Stimulated activated CD8-positive, alpha-beta memory T cell treated with anti-CD3 and anti-CD28 coated beads, Interleukin-4, amount 100 ng/mL, for 1 hour (primary cell): ENCODE measurements around the gene FRMD4A.

Experiments
- DNase-seq, 2 donors: peaks; one replicate each; pipeline ENCODE4 v3.0.0-alpha.2; 2020; ENCODE audit warnings: low read depth in 2 of 2, low spot score in 1 of 2

FRMD4A gene

DNA sequence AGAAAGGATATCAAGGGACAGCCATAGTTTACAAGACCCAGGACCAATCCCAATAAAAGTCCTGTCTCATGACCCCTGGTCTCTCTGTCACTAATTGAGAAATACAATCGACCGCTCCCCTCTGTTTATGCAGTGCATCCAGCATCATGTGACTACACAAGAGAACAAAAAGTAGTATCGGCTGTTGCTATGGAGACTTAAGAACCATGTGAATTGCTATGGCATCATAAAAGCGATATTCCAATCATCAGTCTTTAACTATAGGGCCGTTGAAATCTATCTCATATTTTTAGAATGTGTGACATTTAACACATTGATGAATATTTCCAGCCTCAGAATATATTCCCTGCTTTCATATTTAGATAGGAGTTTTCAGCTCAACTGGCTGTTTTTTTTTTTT, 139.3 kb downstream of the FRMD4A start:
- DNase-seq, result no peak

DNA sequence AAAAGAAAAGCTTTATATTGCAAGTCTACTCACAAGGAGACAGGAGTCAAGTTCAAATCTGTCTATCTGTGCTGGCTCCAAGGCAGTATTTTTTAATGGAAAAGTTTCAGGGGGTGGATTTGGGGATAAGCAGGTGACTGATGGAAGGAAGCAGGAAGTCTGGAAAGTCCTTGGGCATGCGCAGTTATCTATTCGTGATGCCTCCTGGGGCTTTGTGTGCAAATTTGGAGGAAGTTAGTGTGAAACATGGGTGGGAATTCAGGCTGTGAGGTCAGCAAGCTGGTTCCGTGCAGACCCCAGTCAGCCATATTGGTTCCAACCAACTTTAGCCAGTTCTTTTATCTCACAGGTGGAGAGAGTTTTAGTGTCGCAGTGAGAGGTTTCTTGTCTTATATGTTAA, 140.0 kb downstream of the FRMD4A start:
- DNase-seq, result no peak

DNA sequence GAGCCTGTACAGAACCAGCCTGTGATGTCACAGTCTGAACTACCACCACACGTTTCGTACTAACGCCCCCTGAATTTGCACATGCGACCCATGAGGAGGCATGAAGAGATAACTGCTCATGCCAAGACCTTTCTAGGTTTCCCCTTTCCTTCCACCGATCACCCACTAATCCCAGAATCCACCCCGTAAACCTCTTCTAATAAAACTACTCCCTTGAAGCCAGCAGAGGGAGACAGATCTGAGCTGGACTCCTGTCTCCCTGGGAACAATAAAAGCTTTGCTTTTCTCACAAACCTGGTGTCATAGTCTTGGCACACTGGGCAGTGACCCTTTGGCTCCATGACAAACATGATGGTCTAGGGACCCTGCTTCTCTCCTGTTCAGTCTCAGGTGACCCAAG, 144.5 kb downstream of the FRMD4A start:
- no peak for DNase-seq

DNA sequence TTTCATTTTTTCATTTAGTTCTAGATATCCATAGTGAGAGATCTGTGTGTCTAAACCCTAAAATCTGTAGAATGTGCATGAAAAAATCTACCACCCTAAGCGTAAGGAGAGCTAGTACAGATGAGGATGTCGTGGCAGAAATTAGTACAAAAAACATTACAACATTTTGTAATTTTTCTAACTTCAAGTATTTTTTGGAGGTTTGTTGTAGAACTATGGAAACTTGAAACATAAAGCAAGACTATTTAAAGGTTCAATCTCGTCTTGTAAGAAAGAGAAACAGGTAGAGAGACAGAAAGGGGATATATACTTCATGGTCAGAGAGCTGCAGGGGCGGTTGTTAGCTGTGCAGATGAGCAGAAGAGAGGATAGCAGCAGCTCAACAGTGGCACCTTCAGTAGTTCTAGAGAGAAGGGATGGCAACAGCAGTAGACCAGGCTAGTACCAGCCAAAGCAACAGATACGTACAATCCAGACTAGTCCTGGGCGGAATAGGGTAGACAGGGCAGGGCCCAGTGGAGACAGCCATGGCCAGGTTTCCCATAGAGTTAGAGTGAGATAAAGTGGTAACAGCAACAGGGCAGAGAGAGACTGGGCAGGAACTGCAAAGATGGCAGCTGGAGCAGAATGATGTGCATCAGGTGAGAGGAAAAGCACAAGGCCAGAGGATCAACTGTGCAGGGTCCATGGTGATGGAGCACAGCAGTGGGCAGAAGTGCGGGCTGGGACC, 145.2 kb downstream of the FRMD4A start:
- no peak for DNase-seq

DNA sequence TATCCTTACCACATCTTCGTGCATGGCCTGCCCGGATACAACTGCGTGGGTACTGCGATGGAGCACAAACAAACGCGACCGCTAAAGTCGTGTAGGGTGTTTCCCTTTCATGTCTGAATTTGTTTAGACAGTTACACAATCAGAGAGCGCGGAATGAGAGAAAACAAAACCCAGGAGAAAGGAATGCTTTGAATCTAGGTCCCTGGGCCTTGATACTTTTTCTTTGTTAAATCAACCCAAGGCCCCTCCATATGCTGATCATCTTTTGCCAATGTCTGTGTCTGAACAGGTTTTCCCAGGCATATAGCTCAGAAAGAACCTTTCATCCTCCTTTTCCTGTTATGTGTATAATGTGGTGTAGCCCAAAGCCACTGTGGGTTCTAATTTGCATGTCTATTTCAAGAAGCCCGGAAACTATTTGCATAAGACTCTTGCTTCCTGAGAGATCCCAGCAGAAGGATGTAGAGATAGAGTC, 145.8 kb downstream of the FRMD4A start:
- DNase-seq, result no peak

DNA sequence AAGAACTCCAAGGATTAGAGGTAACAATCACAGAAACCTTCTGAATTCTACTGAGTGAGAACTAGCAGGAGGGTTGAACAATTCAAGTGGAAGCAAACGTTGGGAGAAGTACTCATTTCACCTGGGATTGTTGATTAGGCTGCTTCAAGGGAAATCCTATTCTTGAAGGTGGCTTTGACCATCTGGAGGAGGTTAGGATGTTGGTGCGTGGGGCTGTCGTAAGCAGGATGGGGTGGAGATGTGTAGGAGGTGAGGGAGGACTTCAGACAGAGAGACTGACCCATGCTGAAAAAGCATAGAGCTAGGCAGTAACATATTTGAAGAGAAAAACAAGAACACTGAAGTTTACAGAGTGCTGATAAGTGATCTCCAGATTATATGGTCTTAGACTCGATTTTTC, 147.9 kb downstream of the FRMD4A start:
- no peak for DNase-seq

DNA sequence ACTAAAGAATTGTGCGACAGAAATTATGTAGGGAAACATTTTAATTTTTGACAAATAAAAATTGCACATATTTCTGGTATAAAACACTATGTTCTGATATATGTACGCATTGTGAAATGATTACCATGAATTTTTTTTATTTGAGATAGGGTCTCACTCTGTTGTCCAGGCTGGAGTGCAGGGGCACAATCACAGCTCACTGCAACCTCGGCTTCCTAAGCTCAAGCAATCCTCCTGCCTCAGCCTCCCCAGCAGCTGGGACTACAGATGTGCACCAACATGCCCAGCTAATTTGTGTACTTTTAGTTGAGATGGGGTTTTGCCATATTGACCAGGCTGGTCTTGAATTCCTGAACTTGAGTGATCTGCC, 149.2 kb downstream of the FRMD4A start:
- no peak for DNase-seq

DNA sequence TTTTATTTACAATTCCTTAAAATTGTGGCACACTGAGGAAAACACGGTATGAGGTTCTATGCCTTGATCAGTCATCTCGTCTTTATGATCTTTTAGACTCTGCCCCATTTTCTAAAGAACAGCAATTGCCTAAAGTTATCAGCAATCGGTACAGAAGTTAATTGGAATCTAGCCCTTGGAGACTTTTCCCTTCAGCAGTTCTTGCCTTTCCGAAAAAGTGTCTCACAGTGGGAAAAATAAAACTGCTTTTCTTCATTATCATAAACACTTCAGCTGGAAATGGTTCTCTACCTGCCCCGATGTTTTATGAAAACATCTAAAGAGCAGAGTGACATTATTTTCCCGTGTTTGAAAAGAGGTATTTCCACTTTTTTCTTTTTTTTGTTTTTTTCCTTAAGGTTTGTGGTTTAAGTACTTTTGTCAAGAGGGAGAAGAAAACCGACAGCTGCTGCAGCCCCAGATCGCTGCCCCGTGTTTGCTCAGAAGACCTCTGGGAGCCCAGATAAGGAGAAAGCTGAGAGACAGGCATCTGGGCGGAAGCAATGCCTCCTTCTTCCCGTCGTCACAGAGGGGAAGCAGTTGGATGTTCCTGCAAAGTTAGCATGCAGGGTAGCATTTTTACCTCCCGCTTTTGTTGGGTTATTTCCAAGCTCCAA, 149.7 kb downstream of the FRMD4A start:
- DNase-seq, result no peak

DNA sequence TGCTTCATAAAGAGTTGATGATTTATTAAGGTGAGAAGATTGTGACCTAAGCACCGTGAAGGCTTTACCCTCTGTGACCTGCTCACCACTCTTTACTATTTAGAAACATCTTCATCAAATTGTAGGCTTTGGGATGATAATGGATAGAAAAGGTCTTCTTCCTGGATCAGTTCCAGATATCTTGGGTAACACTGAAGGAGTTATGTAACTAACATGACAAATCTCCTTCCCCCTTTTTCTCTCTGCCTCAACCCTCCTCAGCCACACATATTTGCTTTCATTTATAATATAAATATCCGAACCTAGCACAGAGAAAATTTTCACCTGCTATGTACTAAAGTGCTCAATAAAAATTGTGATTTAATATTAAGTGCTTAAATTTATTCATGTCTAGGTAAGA, 151.5 kb downstream of the FRMD4A start:
- no peak for DNase-seq

DNA sequence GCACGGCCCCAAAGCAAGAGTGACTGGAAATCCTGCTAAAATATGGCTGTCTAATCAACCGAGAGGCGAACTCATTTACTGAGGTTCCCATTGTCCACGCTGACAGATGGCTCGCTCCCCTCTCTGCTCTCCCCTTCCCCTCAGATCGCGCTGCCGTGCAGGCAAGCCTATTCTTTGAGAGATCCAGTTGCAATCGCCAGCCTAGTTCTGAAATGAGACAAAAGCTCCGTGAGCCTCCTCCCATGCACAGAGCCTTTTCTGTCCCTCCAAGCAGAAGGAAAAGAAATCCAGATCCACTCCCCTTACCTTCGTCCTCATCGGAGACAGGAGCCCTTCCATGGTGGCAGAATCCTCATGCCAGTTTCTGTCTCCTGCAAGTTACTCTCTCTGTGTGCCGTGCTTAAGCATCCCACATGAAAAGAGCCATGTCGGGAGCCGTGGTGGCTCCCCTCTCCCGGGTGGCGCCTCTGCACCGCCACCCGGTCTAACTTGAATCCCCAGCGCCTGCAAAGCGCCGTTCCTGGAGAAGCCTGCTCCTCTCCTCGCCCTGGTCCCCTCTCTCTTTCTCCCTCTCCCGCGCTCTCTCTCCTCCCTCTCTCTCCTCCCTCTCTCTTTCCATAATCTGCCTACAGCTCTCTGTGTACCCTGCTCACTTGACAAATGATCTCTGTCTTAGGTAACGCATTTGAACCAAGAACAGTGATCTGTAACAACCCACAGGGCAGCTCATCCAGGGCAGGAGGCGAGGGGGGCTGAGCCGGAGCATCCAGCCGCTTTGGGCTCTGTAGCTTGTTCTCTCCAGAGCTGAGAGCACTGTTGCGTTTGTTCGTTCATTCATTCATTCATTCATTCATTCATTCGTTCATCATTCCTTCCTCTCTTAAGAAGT, 156.8 kb downstream of the FRMD4A start:
- no peak for DNase-seq

DNA sequence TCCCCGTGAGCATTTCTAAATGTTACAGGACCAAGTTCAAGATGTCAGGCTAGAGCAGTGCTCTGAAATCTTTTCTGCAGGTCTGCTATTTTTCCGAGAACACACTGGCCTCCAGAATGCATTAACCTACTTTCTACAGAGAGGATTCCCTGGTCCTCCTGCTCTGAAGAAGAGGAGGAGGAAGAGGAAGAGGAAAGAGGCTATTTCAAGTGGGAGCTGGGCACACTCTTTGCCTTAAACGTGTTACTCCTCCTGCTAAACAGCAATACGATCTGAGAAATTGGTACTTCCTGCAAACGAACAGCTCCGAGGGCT, 157.4 kb downstream of the FRMD4A start:
- no peak for DNase-seq

DNA sequence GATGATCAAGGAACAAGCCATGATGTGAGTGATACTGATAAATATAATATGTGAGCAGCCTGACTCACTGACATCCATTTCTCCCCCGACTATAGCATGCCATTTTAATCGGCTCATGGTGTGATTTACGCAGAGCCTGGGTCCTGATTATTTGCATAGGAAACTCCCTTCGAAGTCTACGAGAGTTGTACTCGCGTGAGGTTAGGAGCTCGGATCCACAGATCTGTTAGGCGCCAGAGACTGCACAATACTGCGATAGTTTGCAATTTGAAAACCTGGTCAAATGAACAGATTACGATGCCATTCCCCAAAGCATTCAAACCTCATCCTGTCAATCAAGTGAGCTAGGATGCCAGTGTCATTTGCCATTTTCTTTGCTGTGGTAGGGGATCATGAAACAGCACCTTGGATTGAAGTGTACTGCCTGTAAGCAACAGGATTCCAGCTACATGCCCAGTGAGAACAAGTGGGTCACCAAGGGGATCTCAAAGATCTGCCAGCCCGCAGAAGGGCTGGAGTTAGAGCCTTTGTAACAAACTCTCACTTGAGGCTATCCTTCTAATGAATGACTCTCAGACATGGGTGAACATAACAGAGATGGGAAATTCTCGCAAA, 158.3 kb downstream of the FRMD4A start:
- DNase-seq, result no peak

DNA sequence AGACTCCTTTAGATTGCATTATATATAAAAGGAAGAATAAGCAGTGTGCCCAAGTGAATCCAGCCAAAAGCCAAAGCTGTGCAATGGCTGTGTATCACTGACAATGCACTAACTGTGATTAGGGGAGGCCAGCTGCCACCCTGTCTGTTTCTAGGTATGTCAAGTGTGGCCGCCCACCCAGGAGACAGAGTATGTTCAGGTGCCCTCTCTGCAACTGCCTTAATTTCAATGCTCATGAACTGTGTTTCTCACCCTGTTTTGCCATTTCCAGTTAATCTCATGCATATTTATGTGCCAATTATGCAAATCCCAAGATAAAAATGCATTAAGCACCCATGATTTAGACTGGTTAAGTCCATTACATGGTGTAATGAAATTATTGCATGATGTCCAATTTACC, 159.4 kb downstream of the FRMD4A start:
- no peak for DNase-seq

DNA sequence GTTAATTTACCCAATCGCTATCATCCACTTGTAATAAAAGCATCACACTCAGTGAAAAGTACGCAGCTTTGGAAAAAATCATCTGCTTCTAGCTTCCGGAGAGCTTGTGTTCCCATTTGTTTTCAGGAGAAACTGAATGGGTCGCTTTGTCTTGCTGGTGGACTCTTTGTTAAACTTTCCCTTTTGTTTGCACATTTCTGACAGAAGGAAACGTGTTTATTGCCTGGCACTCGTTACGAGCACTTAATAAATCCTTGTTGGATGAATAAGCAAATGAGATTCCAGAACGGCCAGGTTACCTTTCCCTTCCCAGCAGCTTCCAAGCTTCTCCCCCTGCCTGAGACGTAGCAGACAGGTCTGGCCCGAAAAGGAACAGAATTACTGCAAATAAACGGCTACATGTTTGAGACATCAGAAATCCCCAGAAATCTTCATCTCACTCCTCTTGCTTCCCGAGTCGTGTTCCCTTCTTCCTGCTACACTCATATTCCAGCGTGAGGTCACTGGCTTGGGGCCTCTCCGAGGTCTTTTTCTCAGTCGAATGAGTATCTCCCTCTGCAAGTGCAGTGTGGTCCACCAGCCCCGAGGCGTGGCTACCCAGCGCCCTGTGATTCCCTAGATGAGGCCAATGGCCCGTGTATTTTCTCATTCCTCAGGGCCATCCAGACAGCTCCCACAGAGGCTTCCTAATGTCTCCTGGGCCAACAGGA, 167.2 kb downstream of the FRMD4A start:
- DNase-seq, result no peak

DNA sequence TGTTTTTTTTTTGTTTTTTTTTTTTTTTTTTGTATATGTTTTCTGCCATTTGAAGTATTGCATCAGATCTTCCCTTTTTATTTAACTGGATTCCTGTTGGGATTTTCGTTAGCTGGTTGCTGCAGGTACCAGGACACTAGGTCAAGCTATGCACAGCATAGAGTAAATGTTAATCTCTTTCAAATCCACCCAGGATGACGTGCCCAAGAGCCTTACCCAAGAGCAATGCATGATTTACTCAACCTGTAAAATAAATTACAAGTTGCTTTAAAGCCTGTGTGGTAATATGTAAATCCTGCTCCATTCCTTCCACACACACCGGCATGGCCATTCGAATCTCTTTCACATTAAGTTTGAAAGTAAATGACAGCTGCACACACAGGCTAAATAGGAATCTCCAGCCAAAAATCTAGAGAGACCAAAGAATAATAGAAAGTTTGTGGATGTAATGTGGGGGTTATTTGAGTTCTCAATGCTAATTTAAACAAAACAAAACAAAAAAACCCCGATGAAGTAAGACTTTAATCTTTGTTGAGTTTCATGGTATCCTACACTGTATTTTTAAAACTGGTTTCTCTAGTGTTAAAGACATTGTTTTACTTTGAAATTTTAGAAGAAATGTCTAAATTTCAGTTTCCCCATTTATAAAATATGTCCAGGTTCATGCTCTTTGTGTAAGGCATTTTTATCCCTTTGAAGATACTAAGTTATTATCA, 167.9 kb downstream of the FRMD4A start:
- DNase-seq, result no peak

DNA sequence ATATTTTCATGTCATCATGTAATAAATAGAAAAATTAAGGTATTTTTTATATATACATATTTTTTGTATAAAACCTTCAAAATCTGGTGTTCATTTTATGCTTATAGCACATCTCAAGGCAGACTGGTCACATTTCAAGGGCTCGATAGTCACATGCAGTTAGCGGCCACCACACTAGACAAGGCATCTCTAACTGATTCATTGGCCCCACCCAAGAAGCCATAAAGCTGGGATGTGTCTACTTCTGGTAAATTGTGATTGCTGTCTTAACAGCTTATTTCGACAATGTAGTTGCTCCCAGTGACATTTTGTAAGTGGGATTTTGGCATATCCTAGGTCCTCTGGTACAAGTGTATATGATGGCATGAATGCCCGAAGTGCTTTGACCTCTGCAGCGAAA, 168.7 kb downstream of the FRMD4A start:
- DNase-seq, result no peak

DNA sequence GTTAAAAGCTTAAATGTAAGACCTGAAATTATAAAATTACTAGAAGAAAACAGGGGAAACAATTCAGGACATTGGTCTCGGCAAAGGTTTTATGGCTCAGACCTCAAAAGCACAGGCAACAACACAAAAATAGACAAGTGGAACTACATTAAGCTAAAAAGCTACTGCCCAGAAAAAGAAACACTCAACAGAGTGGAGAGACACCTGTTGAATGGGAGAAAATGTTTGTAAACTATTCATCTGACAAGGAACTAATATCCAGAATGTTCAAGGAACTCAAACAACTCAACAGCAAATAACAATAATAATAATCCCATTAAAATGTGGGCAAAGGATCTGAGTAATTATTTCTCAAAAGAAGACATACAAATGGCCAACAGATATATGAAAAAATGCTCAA, 170.4 kb downstream of the FRMD4A start:
- no peak for DNase-seq

DNA sequence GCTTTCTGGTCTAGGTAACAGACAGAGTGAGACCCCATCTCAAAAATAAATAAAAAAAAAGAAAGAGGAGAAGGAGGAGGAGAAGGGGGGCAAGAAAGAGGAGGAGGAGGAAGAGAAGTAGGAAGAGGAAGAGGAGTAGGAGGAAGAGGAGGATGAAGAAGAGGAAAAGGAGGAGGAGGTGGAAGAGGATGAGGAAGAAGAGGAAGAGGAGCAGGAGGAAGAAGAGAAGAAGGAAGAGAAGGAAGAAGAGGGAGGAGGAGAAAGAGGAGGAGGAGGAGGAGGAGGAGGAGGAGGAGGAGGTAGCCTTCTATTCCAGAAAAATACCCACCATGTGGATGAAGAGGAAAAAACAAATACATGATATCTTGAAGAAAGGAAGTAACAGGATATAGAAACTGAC, 172.1 kb downstream of the FRMD4A start:
- no peak for DNase-seq

DNA sequence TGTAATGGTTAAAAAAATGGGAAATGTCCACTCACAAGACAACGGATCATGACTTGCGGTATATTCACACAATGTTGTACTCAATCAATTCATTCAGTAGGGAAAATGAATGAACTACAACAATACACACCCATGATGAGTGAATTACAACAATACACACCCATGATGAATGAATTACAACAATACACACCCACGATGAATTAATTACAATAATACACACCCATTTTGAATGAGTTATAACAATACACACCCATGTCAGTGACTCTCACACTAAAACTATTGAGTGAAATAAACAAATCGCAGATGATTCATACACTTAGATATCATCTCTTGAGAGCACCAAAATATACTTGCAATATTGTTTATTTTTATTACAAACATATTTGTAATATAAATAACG, 174.6 kb downstream of the FRMD4A start:
- DNase-seq, result no peak

DNA sequence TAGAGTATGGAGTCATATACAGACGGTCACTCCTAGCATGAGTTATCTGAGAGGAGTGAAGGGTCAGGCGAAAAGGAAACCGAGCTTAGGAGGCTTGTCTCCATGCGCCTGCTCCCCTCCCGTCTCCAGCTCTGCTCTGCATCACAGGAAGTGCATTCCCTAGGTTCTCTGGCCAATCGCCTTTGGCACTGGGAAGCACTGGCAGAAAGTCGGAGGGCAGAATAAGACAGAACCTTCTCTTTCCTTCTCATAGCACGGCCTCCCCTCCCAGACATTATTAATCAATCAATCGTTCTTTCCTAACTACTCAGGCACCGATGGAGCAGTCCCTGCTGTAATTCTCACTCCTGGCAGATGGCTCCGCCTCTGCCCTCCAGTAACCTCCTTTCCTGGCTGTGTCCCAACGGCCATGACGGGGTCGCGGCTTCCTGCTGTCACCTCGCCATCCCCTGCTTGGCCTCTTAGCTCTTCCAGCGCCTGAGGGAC, 177.1 kb downstream of the FRMD4A start:
- no peak for DNase-seq
